ENCODE results near the gene PDE8B.

PDE8B gene

DNA sequence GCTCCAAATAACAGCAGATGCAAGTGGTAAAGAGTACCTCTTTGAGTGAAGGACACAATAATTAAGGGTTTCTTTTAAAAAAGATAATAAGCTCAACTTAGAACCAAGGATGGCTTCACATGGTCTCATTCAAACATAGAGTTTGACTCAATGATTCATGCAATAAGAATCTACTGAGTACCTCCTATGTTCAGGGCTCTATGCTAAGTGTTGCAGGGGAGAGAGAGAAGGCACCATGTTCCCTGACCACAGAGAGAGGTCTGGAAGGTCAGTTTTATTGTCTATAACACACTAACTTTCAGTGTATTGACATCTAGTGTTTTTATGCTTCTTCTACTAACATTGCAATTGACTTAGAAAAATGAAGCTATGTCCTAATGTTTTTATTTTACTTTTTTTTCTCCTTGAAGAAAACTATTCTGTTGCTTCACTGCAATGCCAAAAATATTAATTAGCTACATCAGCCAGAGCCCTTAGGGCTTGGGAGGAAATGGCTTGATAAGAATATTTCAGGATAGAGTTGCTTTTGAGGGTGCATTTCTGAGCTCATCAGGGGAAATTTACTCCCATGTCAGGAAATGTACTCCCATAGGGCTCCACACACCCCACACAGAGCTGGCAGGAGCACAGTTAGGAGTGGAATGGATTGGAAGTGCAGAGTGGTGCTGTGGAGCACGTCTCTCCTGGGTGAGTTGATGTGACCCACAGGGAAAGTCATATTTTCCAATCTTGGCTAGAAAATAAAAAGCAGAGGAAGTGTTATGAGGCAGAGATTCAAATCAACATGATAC, 106.6 kb downstream of the PDE8B start:
- Histone ChIP-seq H3K9ac (ENCODE audit: insufficient read length, low read depth) (no peak overlapping the region), H3K9me3 (ENCODE audit: insufficient read depth, low read length) (no peaks in the 10 kb centered on the region), H3K27me3 (ENCODE audit: insufficient read depth, insufficient read length) (no peaks in the 10 kb centered on the region), H3K4me3 (ENCODE audit: insufficient read length, low read depth) (no peak overlapping the region), H3K36me3 (ENCODE audit: insufficient read depth, insufficient read length, low read length) (no peaks in the 10 kb centered on the region), H3K4me1 (ENCODE audit: insufficient read depth, insufficient read length) (peaks cover 2% of the 10 kb centered on the region)
- TF ChIP-seq YY1 (IDR thresholded peaks at IDR 0.05; ENCODE audit: insufficient read depth, insufficient read length) (no peak), SUZ12 (IDR thresholded peaks at IDR 0.05; ENCODE audit: extremely low read depth, insufficient read depth, insufficient read length) (no peak), ZNF274 (IDR thresholded peaks at IDR 0.05; ENCODE audit: low read depth, low read length) (no peak)
- no peak for DNase-seq (ENCODE audit: low read depth, low spot score)

DNA sequence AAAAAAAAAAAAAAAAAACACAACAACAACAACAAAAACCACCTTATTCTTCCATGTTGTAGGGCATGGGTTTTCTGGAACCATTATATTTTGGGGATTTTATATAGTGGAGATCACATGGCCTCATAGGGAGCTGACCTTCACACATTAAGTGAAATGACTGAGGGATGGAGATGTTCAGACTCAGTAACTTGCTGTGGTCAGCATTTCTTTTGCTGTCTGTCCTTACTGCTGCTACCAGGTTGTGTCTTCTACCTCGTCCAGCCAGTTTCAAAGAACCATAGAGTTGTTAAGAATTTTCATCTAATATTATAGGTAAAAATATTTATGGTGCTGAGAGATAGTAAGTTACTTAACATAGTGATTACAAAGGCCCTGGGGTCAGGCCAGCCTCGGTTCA, 107.6 kb downstream of the PDE8B start:
- no peak overlapping the region for H3K4me3 ChIP-seq (ENCODE audit: insufficient read length, low read depth)
- no peak for DNase-seq (ENCODE audit: low read depth, low spot score)
- H3K9me3 ChIP-seq (ENCODE audit: insufficient read depth, low read length): no peaks in the 10 kb centered on the region
- H3K9ac ChIP-seq (ENCODE audit: insufficient read length, low read depth): no peak overlapping the region
- TF ChIP-seq YY1 (IDR thresholded peaks at IDR 0.05; ENCODE audit: insufficient read depth, insufficient read length) (no peak), ZNF274 (IDR thresholded peaks at IDR 0.05; ENCODE audit: low read depth, low read length) (no peak), SUZ12 (IDR thresholded peaks at IDR 0.05; ENCODE audit: extremely low read depth, insufficient read depth, insufficient read length) (no peak)
- no peaks in the 10 kb centered on the region for H3K27me3 ChIP-seq (ENCODE audit: insufficient read depth, insufficient read length)
- H3K36me3 ChIP-seq (ENCODE audit: insufficient read depth, insufficient read length, low read length): no peaks in the 10 kb centered on the region
- H3K4me1 ChIP-seq (ENCODE audit: insufficient read depth, insufficient read length): peaks cover 2% of the 10 kb centered on the region

DNA sequence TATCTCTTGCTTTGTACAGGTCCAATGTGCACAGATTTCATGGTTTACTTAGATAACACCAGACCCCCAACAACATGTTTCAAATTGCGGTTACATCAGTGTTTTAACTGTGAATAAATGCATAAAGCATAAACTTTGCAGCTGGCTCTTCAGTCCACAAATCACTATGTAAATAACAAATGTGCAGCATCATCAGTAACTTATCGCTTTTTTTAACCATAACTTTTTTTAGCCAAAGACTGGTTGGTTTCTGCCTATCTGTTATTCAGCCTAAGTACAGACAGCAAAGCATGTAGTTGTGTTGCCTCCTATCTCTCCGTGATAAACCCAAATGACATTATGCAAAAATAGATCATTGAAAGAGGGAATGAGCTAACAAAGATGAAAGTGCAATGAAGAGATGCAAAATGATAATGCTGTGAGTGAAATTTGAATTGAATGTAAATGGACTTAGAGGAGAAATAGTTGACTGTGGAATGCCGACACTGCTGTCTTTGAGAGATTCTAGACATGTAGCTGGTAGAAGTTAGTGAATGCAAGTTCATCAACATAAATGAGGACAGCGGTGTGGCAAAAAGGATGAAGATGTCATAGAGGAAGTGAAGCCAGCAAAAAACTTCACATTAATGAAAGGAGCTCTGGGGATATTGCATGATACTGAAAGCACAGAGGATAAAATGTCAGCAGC, 108.8 kb downstream of the PDE8B start:
- H3K4me3 ChIP-seq (ENCODE audit: insufficient read length, low read depth): no peak overlapping the region
- H3K9me3 ChIP-seq (ENCODE audit: insufficient read depth, low read length): no peaks in the 10 kb centered on the region
- H3K36me3 ChIP-seq (ENCODE audit: insufficient read depth, insufficient read length, low read length): no peaks in the 10 kb centered on the region
- DNase-seq (ENCODE audit: low read depth, low spot score): no peak
- peaks cover 2% of the 10 kb centered on the region for H3K4me1 ChIP-seq (ENCODE audit: insufficient read depth, insufficient read length)
- no peak overlapping the region for H3K9ac ChIP-seq (ENCODE audit: insufficient read length, low read depth)
- TF ChIP-seq YY1 (IDR thresholded peaks at IDR 0.05; ENCODE audit: insufficient read depth, insufficient read length) (no peak), SUZ12 (IDR thresholded peaks at IDR 0.05; ENCODE audit: extremely low read depth, insufficient read depth, insufficient read length) (no peak), ZNF274 (IDR thresholded peaks at IDR 0.05; ENCODE audit: low read depth, low read length) (no peak)
- no peaks in the 10 kb centered on the region for H3K27me3 ChIP-seq (ENCODE audit: insufficient read depth, insufficient read length)

DNA sequence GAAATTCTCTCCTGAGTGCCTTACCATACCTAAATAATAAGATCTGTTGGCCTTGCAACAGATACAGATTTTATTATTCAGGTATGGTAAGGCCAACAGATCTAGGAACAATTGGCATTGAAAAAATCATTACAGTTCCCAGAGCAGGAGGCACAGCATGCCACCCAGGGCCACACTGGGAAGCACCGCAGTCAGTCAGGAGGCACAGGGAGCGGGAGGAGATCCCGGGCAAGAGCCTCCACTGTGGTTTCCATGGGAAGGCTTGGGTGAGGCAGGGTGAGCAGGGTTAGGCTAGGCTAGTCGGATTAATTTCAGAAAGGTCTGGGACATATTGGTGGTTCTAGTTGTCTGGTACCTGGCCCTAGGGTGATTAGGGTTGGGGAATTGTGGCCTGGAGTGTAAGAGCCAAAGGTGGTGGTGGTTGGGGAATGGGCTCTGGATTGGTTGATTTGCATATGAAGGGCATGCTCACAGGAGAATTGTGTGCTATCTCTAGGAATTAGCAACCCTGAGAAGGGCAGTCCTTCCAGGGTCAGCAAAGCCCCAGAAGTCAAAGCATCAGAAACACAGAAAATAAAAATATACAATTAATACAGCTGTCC, 111.4 kb downstream of the PDE8B start:
- no peaks in the 10 kb centered on the region for H3K36me3 ChIP-seq (ENCODE audit: insufficient read depth, insufficient read length, low read length)
- H3K9me3 ChIP-seq (ENCODE audit: insufficient read depth, low read length): no peaks in the 10 kb centered on the region
- DNase-seq (ENCODE audit: low read depth, low spot score): peak; percentile 57
- H3K4me3 ChIP-seq (ENCODE audit: insufficient read length, low read depth): no peak overlapping the region
- TF ChIP-seq YY1 (IDR thresholded peaks at IDR 0.05; ENCODE audit: insufficient read depth, insufficient read length) (no peak), ZNF274 (IDR thresholded peaks at IDR 0.05; ENCODE audit: low read depth, low read length) (no peak), SUZ12 (IDR thresholded peaks at IDR 0.05; ENCODE audit: extremely low read depth, insufficient read depth, insufficient read length) (no peak)
- no peak overlapping the region for H3K9ac ChIP-seq (ENCODE audit: insufficient read length, low read depth)
- H3K4me1 ChIP-seq (ENCODE audit: insufficient read depth, insufficient read length): peaks cover 2% of the 10 kb centered on the region
- no peaks in the 10 kb centered on the region for H3K27me3 ChIP-seq (ENCODE audit: insufficient read depth, insufficient read length)

DNA sequence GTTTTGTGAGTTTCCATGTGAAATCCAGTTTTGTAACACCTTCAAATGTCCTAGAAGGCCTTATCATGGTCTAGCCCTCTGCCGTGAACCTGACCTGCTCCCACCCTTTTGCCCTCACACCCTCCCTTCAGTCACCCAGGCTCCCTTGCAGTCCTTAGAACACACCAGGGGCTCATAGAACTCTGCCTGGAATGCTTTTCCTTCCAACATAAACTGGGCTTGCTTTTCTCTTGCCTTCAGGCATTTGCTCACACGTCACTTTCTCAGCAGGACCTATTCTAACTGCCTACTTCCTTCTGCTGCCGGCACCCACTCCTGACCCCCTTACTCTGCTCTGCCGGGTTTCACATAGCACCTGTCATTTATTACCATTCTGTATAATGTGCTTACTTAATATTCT, 111.9 kb downstream of the PDE8B start:
- H3K27me3 ChIP-seq (ENCODE audit: insufficient read depth, insufficient read length): no peaks in the 10 kb centered on the region
- H3K36me3 ChIP-seq (ENCODE audit: insufficient read depth, insufficient read length, low read length): no peaks in the 10 kb centered on the region
- H3K4me1 ChIP-seq (ENCODE audit: insufficient read depth, insufficient read length): peaks cover 2% of the 10 kb centered on the region
- no peak overlapping the region for H3K4me3 ChIP-seq (ENCODE audit: insufficient read length, low read depth)
- H3K9ac ChIP-seq (ENCODE audit: insufficient read length, low read depth): no peak overlapping the region
- no peaks in the 10 kb centered on the region for H3K9me3 ChIP-seq (ENCODE audit: insufficient read depth, low read length)
- DNase-seq (ENCODE audit: low read depth, low spot score): no peak
- TF ChIP-seq SUZ12 (IDR thresholded peaks at IDR 0.05; ENCODE audit: extremely low read depth, insufficient read depth, insufficient read length): no peak
- no peak for TF ChIP-seq ZNF274 (IDR thresholded peaks at IDR 0.05; ENCODE audit: low read depth, low read length)
- no peak for TF ChIP-seq YY1 (IDR thresholded peaks at IDR 0.05; ENCODE audit: insufficient read depth, insufficient read length)

DNA sequence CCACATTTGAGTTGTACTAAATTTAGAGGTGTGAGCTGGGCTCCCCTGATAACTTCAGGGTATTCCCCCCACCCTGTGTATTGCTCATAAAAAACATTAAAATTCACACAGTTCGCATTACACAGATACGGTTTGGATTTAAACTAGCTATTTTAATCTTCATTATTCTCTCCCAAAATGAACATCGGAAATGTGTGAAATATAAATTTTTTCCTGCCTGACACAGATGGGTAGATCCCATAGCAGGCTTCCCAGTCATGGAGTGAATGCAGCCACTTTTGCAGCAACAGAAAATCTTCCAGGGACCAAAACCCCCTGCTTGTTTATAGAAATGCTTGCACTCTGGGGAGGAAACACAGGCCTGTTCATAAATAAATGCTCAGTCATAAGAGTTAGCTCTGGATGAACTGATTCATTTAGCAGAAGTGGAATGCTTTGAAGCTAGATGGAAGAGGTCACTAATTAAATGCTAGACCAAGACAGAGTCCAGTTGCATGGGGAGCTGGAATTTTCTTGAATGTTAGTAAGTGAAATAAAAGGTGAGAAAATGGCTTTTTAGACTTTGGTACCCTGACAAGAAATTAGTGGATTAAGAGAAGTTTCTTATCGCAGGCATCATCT, 115.6 kb downstream of the PDE8B start:
- Histone ChIP-seq H3K4me3 (ENCODE audit: insufficient read length, low read depth) (no peak overlapping the region), H3K9me3 (ENCODE audit: insufficient read depth, low read length) (no peaks in the 10 kb centered on the region), H3K36me3 (ENCODE audit: insufficient read depth, insufficient read length, low read length) (no peaks in the 10 kb centered on the region), H3K9ac (ENCODE audit: insufficient read length, low read depth) (no peak overlapping the region), H3K4me1 (ENCODE audit: insufficient read depth, insufficient read length) (no peaks in the 10 kb centered on the region), H3K27me3 (ENCODE audit: insufficient read depth, insufficient read length) (no peaks in the 10 kb centered on the region)
- TF ChIP-seq ZNF274 (IDR thresholded peaks at IDR 0.05; ENCODE audit: low read depth, low read length) (no peak), YY1 (IDR thresholded peaks at IDR 0.05; ENCODE audit: insufficient read depth, insufficient read length) (no peak), SUZ12 (IDR thresholded peaks at IDR 0.05; ENCODE audit: extremely low read depth, insufficient read depth, insufficient read length) (no peak)
- no peak for DNase-seq (ENCODE audit: low read depth, low spot score)

Data from NT2/D1 (cell line).